ENCODE results near the gene MTRR. TPM values are rescaled to one million over a fixed set of nuclear protein-coding genes. Genes with fewer than 3 reads are reported as not detected.

Gene MTRR
- total RNA-seq, 1 experiment from 2014 or later: 64.9 TPM

DNA sequence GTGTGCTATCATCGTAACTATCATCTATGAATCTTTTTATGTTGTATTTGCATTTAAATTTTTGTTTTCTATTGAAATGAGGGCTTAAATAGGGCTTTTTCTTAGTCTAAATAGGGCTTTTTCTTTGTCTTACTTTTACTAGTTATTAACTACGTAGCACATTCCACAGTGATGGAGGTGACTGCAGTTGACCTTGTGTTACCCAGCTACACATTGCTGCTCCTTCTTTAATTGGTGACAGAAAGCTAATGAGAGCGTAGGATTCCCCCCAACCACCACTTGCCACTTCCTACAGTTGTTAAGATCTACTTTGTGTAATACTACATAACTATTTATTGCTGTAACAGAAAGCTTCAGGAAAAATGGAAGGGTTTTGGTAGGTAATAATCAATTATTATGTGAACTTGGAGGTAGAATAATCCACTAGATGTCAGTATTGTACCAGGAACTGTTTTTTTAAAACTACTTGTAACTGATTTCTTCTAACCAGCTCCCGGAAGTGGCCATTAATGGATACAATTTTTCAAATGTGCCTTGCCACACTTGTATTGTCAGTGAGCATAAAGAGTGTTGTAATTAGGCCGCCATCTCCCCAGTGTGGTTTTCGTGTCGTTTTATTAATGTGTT, 18.0 kb downstream of the MTRR start:
- Histone ChIP-seq H3K27me3 (ENCODE audit: low read length) (no peaks in the 10 kb centered on the region), H2AFZ (ENCODE audit: low read length) (no peak overlapping the region), H3K36me3 (ENCODE audit: low read depth, low read length) (peaks cover 68% of the 10 kb centered on the region), H3K9me2 (replicated peaks; ENCODE audit: low read length) (no peaks in the 10 kb centered on the region), H3K4me1 (ENCODE audit: insufficient read depth, low read length) (no peaks in the 10 kb centered on the region), H3F3A (ENCODE audit: low read length, unreplicated experiment) (no peaks in the 10 kb centered on the region), H4K20me1 (ENCODE audit: low read length) (0 out of 2 replicates have a peak, but pooled peaks cover 3% of the 10 kb centered on the region), H3K9ac (ENCODE audit: low read length) (no peak overlapping the region), H3K4me3 (ENCODE audit: low read length) (no peak overlapping the region), H3K4me2 (ENCODE audit: low read length) (no peak overlapping the region), H3K79me2 (ENCODE audit: low read length) (no peaks in the 10 kb centered on the region), H3K27ac (ENCODE audit: low read length) (no peak overlapping the region), H3K9me3 (ENCODE audit: low read length) (no peaks in the 10 kb centered on the region)
- DNase-seq (peak; percentile 79), ATAC-seq (peak; percentile 31; the same call in 1 of the 2 replicates)
- CTCF ChIA-PET: interaction anchor here (0.6 to 1.2 kb wide), 2 partner anchors 17 to 125 kb away, joined by 3 to 7 read pairs; no protein-coding TSS in a partner anchor
- POLR2A ChIA-PET (ENCODE audit: unreplicated experiment): no interaction called here
- intact Hi-C loops (cut with micrococcal nuclease): no loop called here
- TF ChIP-seq, protein P1, sequence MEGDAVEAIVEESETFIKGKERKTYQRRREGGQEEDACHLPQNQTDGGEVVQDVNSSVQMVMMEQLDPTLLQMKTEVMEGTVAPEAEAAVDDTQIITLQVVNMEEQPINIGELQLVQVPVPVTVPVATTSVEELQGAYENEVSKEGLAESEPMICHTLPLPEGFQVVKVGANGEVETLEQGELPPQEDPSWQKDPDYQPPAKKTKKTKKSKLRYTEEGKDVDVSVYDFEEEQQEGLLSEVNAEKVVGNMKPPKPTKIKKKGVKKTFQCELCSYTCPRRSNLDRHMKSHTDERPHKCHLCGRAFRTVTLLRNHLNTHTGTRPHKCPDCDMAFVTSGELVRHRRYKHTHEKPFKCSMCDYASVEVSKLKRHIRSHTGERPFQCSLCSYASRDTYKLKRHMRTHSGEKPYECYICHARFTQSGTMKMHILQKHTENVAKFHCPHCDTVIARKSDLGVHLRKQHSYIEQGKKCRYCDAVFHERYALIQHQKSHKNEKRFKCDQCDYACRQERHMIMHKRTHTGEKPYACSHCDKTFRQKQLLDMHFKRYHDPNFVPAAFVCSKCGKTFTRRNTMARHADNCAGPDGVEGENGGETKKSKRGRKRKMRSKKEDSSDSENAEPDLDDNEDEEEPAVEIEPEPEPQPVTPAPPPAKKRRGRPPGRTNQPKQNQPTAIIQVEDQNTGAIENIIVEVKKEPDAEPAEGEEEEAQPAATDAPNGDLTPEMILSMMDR (conservative IDR thresholded peaks at IDR 0.05; ENCODE audit: low read depth, low read length): peak; percentile 90
- TF ChIP-seq EZH2phosphoT487 (IDR thresholded peaks at IDR 0.05; ENCODE audit: borderline replicate concordance, low read length): no peak
- TF ChIP-seq EZH2 (IDR thresholded peaks at IDR 0.05; ENCODE audit: low read length, unreplicated experiment): no peak
- BruUV-seq (replicated peaks): no TSS peak

DNA sequence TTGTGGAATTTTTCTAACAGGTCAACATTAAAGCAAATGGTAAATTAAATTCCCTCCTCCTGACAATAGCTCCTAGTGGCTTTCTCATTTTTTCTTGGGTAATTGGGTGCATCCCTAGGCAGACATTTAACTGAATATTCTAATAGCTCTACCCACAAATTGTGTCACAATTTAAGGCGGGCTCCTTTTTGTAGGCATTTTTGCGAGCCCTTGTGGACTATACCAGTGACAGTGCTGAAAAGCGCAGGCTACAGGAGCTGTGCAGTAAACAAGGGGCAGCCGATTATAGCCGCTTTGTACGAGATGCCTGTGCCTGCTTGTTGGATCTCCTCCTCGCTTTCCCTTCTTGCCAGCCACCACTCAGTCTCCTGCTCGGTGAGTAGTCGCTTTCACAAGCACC, 20.0 kb downstream of the MTRR start:
- H3K79me2 ChIP-seq (ENCODE audit: low read length): no peaks in the 10 kb centered on the region
- ATAC-seq (no peak), DNase-seq (no peak)
- no peak overlapping the region for H3K4me2 ChIP-seq (ENCODE audit: low read length)
- H3K27me3 ChIP-seq (ENCODE audit: low read length): no peaks in the 10 kb centered on the region
- H4K20me1 ChIP-seq (ENCODE audit: low read length): no peaks in the 10 kb centered on the region
- H3K27ac ChIP-seq (ENCODE audit: low read length): no peak overlapping the region
- H3K4me3 ChIP-seq (ENCODE audit: low read length): no peak overlapping the region
- ChIA-PET CTCF (interaction anchor here (0.6 kb wide), 1 partner anchor 786 kb away, joined by 3 read pairs; no protein-coding TSS in a partner anchor), POLR2A (ENCODE audit: unreplicated experiment) (no interaction called here)
- H3K9me3 ChIP-seq (ENCODE audit: low read length): no peaks in the 10 kb centered on the region
- no peaks in the 10 kb centered on the region for H3F3A ChIP-seq (ENCODE audit: low read length, unreplicated experiment)
- H3K9ac ChIP-seq (ENCODE audit: low read length): no peak overlapping the region
- no peaks in the 10 kb centered on the region for H3K4me1 ChIP-seq (ENCODE audit: insufficient read depth, low read length)
- no peaks in the 10 kb centered on the region for H3K9me2 ChIP-seq (replicated peaks; ENCODE audit: low read length)
- BruUV-seq (replicated peaks): no TSS peak
- intact Hi-C loops (cut with micrococcal nuclease): no loop called here
- TF ChIP-seq EZH2 (IDR thresholded peaks at IDR 0.05; ENCODE audit: low read length, unreplicated experiment) (no peak), EZH2phosphoT487 (IDR thresholded peaks at IDR 0.05; ENCODE audit: borderline replicate concordance, low read length) (no peak)
- TF ChIP-seq, protein P1 (conservative IDR thresholded peaks at IDR 0.05; ENCODE audit: low read depth, low read length): no peak
- H3K36me3 ChIP-seq (ENCODE audit: low read depth, low read length): peaks cover 70% of the 10 kb centered on the region
- H2AFZ ChIP-seq (ENCODE audit: low read length): no peak overlapping the region

DNA sequence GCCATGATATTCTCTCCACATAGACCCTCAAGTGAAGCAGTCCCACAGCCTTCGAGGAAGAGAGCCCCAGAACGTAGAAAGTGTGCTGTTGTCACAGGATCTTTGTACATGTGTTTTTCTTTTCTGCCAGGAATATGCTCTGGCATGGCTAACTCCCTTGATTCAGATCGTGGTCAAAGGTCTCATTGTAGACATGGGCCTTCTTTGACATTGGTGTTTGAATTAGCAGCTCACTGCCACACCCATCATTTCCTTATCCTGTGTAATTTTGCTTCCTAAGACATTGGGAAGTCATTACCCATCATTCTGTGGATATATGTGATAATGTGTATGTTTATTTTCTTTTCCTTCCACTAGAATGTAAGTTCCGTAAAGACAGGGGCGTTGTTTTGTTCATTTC, 25.5 kb downstream of the MTRR start:
- H3K36me3 ChIP-seq (ENCODE audit: low read depth, low read length): peaks cover 88% of the 10 kb centered on the region
- no peak for ATAC-seq
- no peaks in the 10 kb centered on the region for H3K9me3 ChIP-seq (ENCODE audit: low read length)
- TF ChIP-seq EZH2 (IDR thresholded peaks at IDR 0.05; ENCODE audit: low read length, unreplicated experiment) (no peak), EZH2phosphoT487 (IDR thresholded peaks at IDR 0.05; ENCODE audit: borderline replicate concordance, low read length) (no peak)
- TF ChIP-seq, protein P1 (conservative IDR thresholded peaks at IDR 0.05; ENCODE audit: low read depth, low read length): no peak
- no peaks in the 10 kb centered on the region for H3F3A ChIP-seq (ENCODE audit: low read length, unreplicated experiment)
- no peak overlapping the region for H3K9ac ChIP-seq (ENCODE audit: low read length)
- H3K27ac ChIP-seq (ENCODE audit: low read length): no peak overlapping the region
- H3K4me1 ChIP-seq (ENCODE audit: insufficient read depth, low read length): no peaks in the 10 kb centered on the region
- H3K4me3 ChIP-seq (ENCODE audit: low read length): no peak overlapping the region
- no peak overlapping the region for H2AFZ ChIP-seq (ENCODE audit: low read length)
- no peaks in the 10 kb centered on the region for H3K27me3 ChIP-seq (ENCODE audit: low read length)
- no peak overlapping the region for H3K4me2 ChIP-seq (ENCODE audit: low read length)
- no peaks in the 10 kb centered on the region for H4K20me1 ChIP-seq (ENCODE audit: low read length)
- H3K79me2 ChIP-seq (ENCODE audit: low read length): no peaks in the 10 kb centered on the region
- intact Hi-C loops (cut with micrococcal nuclease): no loop called here
- ChIA-PET CTCF (no interaction called here), POLR2A (ENCODE audit: unreplicated experiment) (no interaction called here)
- no peak for DNase-seq
- no TSS peak for BruUV-seq (replicated peaks)
- H3K9me2 ChIP-seq (replicated peaks; ENCODE audit: low read length): no peaks in the 10 kb centered on the region
